Measurements from ENCODE around the gene RPL27A.

RPL27A gene

GRCh38 chr11:8682303-8683114 lies at the start of gene RPL27A, which contains the start of gene TRIM66 (continued):
- no peak for TF ChIP-seq ZNF26 (tag by site-specific recombination; IDR thresholded peaks at IDR 0.05)
- TF ChIP-seq ZNF155 (tag by site-specific recombination; IDR thresholded peaks at IDR 0.05), result no peak
- no peak for TF ChIP-seq ZNF747 (tag by site-specific recombination; IDR thresholded peaks at IDR 0.05)
- TF ChIP-seq ZSCAN4 (tag by site-specific recombination; IDR thresholded peaks at IDR 0.05), result no peak
- TF ChIP-seq FEZF1 (tag by site-specific recombination; IDR thresholded peaks at IDR 0.05), result no peak
- TF ChIP-seq GLIS1 (tag by site-specific recombination; IDR thresholded peaks at IDR 0.05), result peak; percentile 37
- peak; percentile 79 for TF ChIP-seq ZBTB17 (tag by site-specific recombination; IDR thresholded peaks at IDR 0.05)
- peak; percentile 81 for TF ChIP-seq ZNF501 (tag by site-specific recombination; IDR thresholded peaks at IDR 0.05)
- no peak; the same call in 1 of the 2 replicates for TF ChIP-seq ZBTB20 (tag by site-specific recombination; IDR thresholded peaks at IDR 0.05)
- TF ChIP-seq ZNF324 (tag by site-specific recombination; IDR thresholded peaks at IDR 0.05), result peak; percentile 72; the same call in 1 of the 2 replicates
- no peak for TF ChIP-seq ZNF398 (tag by site-specific recombination; IDR thresholded peaks at IDR 0.05)
- no peak; the same call in 1 of the 2 replicates for TF ChIP-seq KLF10 (tag by site-specific recombination; IDR thresholded peaks at IDR 0.05)
- TF ChIP-seq ZNF600 (tag by site-specific recombination; IDR thresholded peaks at IDR 0.05), result peak; percentile 29; the same call in 1 of the 2 replicates
- TF ChIP-seq YY1 (tag by site-specific recombination; IDR thresholded peaks at IDR 0.05), result peak; percentile 39
- TF ChIP-seq SP3 (tag by site-specific recombination; IDR thresholded peaks at IDR 0.05), result peak; percentile 93
- TF ChIP-seq TSHZ1 (tag by site-specific recombination; IDR thresholded peaks at IDR 0.05; ENCODE audit: borderline replicate concordance), result no peak
- TF ChIP-seq ZNF580 (tag by site-specific recombination; IDR thresholded peaks at IDR 0.05), result peak; percentile 77; the same call in 1 of the 2 replicates
- TF ChIP-seq KLF17 (tag by site-specific recombination; IDR thresholded peaks at IDR 0.05), result no peak
- TF ChIP-seq ZNF510 (tag by site-specific recombination; IDR thresholded peaks at IDR 0.05; ENCODE audit: insufficient replicate concordance), result no peak
- TF ChIP-seq ZNF530 (tag by site-specific recombination; IDR thresholded peaks at IDR 0.05; ENCODE audit: low read depth), result no peak
- TF ChIP-seq ZNF692 (tag by site-specific recombination; IDR thresholded peaks at IDR 0.05), result peak; percentile 16; the same call in 1 of the 2 replicates
- no peak for TF ChIP-seq ZNF514 (tag by site-specific recombination; IDR thresholded peaks at IDR 0.05)
- TF ChIP-seq MEIS1 (CRISPR knock-in tag; IDR thresholded peaks at IDR 0.05; ENCODE audit: borderline replicate concordance), result no peak
- no peak for TF ChIP-seq ZNF704 (tag by site-specific recombination; IDR thresholded peaks at IDR 0.05)
- peak; percentile 85; the same call in 1 of the 2 replicates for TF ChIP-seq KLF16 (tag by site-specific recombination; IDR thresholded peaks at IDR 0.05)
- TF ChIP-seq GLI2 (tag by site-specific recombination; IDR thresholded peaks at IDR 0.05; ENCODE audit: borderline replicate concordance, low read depth), result no peak
- TF ChIP-seq ZNF843 (tag by site-specific recombination; IDR thresholded peaks at IDR 0.05), result peak; percentile 21; the same call in 1 of the 2 replicates
